Activated naive CD4-positive, alpha-beta T cell treated with anti-CD3 and anti-CD28 coated beads, Interleukin-2, amount 50 U/mL, for 16 hours (primary cell): ENCODE measurements around the gene ADGRG6.

Experiments
- DNase-seq: peaks from one replicate; pipeline ENCODE4 v3.0.0-alpha.2; 2020

ADGRG6 gene

GRCh38 chr6:142292166-142292924 is 9.5 kb upstream of the ADGRG6 start:
- no peak for DNase-seq

GRCh38 chr6:142293121-142293520 is 8.7 kb upstream of the ADGRG6 start:
- no peak for DNase-seq

DNA sequence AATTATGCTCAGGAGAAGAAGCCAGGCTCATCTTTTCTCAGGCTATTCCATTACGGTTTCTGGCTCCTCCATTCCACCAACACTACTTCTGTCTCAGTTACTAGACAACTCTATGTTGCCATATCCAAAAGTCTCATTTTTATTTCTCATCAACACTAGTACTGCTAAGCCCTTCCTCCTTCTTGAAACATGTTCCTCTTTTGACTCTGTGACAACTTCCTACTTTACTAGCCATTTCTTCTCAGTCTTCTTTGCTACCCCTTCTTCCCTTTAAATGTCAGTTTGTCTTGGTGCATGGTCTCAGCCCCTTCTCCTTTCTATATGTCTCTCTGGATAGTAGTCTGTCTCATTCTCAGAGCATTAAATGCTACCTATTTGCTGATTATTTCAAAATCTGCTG is 7.1 kb upstream of the ADGRG6 start:
- DNase-seq = no peak

DNA sequence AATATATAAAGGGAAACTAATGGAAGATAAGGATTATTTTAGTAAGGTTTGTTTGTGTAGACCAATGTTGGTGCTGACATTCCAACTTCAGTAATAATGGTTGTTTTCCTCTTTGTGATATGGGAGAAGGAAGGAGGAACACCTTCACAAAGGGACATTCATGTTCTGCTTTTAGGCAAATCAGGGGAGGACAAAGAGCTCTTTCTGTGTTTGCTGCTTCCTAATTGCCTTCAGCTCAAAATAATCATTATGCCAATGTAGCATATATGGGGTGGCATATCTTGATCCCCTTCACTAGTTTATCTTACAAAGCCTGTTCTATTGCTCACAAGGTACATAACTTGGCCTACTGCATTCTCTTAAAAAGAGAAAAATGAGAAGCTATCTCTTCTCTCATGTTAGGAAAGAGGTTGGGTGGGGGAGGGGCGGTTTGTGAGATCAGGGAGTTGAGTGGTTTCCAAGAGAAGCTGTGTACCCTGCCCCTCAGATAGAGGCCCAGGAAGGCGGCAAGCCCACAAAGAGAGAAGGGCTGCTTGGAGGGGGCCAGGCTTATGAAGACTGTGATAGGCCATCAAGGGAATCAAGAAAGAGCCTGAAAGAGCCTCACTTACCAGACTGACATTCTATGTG is 4.7 kb upstream of the ADGRG6 start:
- no peak for DNase-seq

GRCh38 chr6:142297605-142297995 is 4.2 kb upstream of the ADGRG6 start:
- DNase-seq = no peak

GRCh38 chr6:142297996-142298753 is 3.6 kb upstream of the ADGRG6 start:
- DNase-seq = no peak

- no peak for DNase-seq
Observed at GRCh38 chr6:142300302-142300701, 1.5 kb upstream of the ADGRG6 start.

DNA sequence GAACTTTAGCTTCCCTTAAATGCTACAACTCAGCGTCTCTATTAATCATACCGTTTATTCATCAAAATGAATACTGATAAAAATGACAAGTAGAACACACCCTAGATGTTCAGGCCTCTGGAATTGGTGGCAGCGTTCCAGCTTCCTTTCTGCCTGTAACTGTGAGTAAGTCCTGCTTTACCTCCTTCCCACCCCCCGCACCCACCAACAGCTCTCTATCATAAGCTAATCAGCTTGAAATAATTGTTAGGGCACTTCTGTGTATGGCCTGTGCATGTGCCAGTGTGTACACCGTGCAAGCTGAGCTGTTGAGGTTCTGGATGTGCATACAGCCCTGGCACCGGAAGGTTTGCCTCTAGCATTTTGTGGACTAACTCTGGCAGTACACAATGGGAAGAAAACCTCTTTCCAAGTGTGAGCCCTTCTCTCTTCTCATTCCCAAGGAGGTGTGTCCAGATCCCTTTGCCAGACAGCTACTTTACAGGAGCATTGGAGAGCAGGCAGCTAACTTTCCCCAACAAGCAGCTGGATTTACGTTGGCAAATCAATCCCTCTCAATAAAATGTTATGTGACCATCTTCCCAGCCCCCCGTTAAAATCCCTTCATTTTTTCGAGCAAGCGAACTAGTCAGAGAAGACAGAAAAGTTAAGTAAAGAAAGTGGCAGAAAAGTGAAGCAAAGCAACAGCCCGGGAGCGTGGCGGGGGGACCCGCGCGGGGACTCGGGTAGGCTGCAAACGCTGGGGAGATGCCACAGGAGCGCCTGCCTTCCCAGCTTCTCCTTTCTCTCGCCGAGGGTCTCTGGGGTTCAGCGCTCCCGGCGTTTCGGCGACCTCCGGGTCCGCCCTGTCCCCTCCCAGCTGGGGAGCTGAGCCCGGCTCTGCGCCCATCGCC is 803 bp upstream of the ADGRG6 start:
- DNase-seq = no peak

DNA sequence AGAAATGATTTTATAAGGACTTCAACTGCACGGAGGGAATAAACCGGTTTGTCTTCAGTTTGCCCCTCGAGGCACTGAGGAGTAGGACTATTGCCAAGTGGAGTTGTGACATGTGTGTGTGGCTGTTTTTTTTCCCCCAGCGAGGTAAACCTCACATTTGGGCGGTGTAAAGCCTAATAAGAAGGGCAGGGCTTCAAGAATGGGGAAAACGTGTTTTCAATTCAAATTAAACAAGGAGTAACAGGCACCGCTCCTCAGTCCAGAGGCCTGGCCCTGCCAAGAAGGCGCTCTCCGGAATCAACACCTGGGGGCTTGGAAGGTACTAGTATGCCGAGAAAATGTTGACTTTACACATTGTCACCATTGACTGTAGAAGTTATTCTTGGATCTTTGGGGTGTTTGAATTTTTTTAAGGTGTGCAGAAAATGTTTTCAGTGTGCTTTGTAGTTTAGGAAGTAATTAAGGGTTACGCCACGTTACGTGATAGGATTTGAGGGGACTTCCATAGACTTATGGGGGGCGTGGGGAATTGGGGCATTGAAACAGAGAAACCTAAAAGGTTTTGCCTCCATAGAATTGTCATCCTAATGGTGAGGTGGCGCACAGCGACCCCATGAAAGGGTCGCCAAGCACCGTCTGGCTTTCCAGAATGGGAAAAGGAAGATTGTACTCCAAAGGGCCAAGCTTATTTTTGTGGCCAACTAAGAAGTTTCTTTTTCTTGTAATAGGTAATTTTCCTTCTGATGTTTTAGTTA is 791 bp downstream of the ADGRG6 start:
- DNase-seq = no peak

DNA sequence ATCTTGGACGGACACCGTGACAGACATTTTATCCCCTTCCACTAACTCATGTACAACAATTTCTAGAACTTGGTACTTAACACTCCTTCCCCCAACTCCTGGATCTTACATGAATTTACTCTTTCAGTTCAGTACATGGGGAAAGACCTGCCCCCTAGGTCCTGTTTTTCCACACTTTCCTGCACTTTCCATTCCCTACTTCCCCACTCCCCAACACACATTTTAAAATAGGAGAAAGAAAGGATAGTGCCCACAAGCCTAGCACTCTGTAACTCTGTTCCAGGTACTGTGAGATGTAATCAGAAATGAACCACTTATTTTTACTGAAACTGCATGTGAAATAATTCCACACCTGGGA is 1.3 kb downstream of the ADGRG6 start:
- DNase-seq = no peak

DNA sequence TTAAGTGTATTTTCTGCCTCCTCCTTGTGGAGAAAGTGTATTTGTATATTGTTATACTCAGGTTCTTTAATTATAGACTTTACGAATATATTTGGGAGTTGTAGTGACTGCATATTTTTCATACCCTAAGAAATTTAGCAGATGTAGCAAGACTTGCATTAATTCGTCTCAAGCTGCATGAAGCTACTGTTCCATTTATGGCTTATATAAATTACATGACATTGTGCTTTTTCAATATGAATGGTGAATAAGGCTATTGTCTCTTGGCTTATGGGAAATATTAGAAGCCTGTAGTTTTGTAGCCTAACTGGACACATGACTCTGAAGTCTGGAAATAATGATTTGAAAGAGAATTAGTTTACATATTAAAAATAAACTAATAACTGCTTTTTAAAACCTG is 2.4 kb downstream of the ADGRG6 start:
- DNase-seq = no peak

DNA sequence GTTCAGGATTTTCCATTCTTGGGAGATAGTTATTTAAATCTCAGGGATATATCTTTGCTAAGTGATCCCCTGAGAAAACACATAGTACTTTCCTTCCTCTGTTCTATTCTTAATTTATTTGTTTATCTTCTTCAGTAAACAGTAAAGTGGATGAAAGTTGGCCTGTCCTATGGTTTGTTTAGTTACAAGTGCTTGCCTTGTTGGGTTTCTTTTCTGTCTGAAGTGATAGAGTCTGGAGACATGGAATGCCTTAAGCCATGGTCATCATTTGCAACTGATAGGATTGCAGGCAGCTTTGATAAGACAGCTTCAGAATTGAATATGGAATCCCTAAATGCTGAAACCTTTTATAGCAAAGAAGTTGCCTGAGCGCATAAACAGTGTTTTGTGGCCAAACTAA is 4.9 kb downstream of the ADGRG6 start:
- no peak for DNase-seq

- no peak for DNase-seq
Observed at GRCh38 chr6:142307963-142308748, 6.3 kb downstream of the ADGRG6 start.

DNA sequence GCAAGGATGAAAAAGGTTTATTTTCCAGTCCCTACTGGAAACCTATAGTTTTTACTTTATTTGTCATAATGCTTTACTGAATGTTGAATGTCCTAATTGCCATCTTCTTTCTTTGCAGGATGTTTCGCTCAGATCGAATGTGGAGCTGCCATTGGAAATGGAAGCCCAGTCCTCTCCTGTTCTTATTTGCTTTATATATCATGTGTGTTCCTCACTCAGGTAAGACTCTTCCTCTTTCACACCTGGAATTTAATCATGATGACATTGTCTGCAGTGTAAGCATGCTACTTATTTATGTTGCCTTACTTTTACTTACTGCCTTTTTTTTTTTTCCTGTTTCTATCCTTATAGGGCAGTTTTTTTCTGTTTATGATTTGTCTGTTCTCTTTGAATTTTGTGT is 7.6 kb downstream of the ADGRG6 start:
- DNase-seq = no peak

DNA sequence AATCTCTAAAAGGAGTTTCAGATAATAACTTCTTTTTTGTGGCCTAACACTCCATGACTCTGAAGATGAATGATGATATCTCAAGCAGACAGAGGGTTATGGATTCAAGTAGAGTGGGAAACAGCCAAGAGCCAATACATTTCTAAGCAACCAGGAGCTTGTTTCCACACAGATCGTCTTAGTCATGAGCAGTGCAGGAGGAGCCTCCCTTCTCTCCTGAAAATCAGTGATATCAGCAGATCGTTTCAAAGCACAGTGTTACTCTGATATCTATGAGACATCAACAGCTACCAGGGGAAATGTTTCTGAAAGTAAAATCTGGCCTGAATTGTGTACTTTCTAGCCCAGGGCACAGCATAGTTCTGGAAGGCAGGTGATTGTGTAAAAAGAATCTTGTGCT is 11.5 kb downstream of the ADGRG6 start:
- DNase-seq = no peak

- no peak for DNase-seq
Observed at GRCh38 chr6:142316791-142317368, 15.1 kb downstream of the ADGRG6 start.

DNA sequence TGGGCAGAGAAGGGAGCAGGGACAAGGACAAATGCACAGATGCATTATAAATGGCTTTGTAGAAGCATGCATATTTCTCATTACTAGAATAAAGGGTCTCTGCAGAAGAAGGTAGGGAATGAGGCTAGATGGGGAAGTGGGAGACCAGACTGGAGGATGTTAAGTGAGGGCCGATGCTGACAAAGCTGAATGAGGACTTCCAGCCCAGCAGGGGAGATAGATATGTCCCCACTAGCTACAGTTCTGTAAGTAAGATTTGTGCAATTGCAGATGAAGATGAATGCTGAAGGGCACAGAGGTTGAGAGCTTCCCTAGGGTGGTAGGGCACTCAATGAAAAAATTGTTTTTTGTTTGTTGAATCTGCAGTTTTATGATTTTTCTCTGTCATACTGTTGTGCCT is 16.9 kb downstream of the ADGRG6 start:
- DNase-seq = no peak

DNA sequence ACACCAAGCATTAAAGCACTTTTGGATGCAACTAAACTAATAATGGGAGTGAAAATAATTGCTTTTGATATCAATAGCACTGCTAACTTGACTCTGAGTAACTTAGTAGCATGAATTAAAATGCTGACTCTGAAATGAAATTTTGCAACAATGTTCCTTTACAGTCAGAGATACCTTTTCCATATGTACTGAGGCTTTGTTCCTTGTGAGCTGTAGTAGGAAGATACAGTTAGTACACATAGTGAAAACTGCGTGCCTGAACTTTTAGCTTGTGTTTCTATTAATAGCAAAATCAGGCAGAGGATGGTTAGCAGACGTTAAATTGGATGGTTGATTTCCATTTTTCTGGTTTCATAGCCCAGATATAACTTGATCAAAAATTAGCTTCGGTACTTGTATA is 18.6 kb downstream of the ADGRG6 start:
- no peak for DNase-seq

DNA sequence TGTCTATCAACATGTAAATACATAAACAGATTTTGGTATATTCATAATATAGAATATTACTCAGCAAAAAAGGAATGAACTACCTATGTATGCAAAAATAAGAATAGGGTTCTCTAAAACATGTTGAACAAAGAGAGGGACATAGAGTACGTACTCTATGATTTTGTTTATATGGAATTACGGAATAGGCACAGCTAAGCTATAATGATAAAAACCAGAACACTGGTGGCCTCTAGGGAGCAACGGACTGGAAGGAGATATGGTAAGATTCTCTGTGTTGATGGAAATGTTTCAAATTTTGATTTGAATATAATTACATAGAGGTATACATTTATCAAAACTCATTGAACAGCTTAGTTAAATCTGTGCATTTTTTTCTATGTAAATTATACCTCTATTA is 19.6 kb downstream of the ADGRG6 start:
- DNase-seq = no peak

DNA sequence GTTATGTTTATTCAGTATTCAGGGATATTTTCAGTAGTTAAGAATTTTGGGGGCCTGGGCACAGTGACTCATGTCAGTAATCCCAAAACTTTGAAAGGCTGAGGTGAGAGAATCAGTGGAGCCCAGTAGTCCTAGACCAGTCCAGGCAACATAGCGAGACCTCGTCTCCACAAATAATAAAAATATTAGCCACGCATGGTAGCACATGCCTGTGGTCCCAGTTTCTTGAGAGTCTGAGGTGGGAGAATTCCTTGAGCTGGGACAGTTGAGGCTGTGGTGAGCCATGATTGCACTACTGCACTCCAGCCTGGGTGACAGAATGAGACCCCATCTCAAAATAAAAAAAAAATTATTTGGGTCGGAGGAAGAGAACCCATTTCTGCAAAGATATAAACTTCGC is 20.3 kb downstream of the ADGRG6 start:
- DNase-seq = no peak

DNA sequence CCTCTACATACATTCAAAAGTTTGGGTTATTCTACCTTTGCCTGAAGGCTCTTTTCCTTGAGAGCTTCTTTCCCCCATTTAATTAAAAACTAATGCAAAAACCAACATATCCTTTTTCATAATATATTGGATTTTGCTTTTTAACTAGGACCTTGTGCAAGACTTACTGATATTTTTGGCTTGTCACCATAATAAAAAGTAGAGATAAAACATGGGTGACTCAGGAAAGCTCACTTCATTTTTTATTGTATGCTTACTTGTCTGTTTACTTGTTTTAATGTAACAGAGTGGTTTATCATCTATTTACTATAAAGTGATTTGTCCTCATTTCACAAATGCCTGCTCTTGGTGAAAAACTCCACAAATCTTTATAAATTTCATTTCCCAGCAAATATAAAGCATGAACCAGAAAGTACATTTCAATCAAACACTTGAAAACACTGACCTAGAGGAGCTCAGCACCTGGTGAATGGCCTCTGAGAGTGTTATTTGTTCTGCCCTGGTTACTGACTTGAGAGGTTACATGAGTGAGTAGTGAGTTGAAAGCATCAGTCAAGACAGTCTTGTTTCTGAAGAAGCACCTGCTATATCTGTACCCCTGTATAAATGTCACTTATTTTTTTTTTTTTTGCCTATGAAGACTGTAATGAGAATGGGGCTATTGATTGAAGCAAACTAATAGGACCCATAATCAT is 20.8 kb downstream of the ADGRG6 start:
- DNase-seq = no peak
